ENCODE measurements around the gene RILPL1.

DNA sequence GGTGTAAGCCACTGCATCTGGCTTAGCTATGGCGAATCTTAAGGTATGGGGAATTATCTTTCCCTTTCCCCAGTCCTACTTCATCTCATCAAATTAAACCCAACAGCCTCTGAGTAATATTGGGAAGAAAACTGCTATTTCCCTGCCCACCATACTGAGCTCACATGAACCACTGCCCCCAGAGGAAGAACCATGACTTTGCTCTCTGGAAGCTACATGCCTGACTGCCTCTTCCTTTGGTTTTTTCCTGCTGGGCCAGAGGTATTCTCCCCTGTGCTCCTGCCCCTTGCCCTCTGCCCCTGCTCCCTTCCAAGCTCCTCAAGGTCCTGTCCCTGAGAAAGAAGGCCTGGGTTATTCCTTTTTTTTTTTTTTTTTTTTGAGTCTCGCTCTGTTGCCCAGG is 112.2 kb downstream of the RILPL1 start:
- TF ChIP-seq, protein P1, sequence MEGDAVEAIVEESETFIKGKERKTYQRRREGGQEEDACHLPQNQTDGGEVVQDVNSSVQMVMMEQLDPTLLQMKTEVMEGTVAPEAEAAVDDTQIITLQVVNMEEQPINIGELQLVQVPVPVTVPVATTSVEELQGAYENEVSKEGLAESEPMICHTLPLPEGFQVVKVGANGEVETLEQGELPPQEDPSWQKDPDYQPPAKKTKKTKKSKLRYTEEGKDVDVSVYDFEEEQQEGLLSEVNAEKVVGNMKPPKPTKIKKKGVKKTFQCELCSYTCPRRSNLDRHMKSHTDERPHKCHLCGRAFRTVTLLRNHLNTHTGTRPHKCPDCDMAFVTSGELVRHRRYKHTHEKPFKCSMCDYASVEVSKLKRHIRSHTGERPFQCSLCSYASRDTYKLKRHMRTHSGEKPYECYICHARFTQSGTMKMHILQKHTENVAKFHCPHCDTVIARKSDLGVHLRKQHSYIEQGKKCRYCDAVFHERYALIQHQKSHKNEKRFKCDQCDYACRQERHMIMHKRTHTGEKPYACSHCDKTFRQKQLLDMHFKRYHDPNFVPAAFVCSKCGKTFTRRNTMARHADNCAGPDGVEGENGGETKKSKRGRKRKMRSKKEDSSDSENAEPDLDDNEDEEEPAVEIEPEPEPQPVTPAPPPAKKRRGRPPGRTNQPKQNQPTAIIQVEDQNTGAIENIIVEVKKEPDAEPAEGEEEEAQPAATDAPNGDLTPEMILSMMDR (IDR thresholded peaks at IDR 0.05): no peak
- no peak for TF ChIP-seq POLR2A (IDR thresholded peaks at IDR 0.05)
